Astrocyte (in vitro differentiated cells and primary cell): ENCODE results near the gene IL1B. TPM values are rescaled to one million over a fixed set of nuclear protein-coding genes. Genes with fewer than 3 reads are reported as not detected.

Experiments
- DNase-seq: peaks from one replicate; pipeline ENCODE4 v3.0.0-alpha.2; 2010; ENCODE audit warnings: low read depth
- FAIRE-seq: peaks from 2 replicates; lab custom pipeline; 2011; peaks lifted over from hg19 to GRCh38; lab: Jason Lieb, UNC
- H2AFZ ChIP-seq: 2 replicates; pipeline ENCODE4 v1.6.0; 2012; ENCODE audit warnings: low read depth, low read length, inconsistent platforms
- H3K27ac ChIP-seq: 2 replicates; pipeline ENCODE4 v1.5.1; 2011; ENCODE audit warnings: low read depth, low read length, inconsistent platforms
- H3K27me3 ChIP-seq: 2 replicates; pipeline ENCODE4 v1.6.0; 2011; ENCODE audit warnings: low read length, inconsistent platforms; ENCODE audit not compliant: insufficient read depth
- H3K36me3 ChIP-seq: 2 replicates; pipeline ENCODE4 v1.5.1; 2011; ENCODE audit warnings: low read length, inconsistent platforms; ENCODE audit not compliant: insufficient read depth
- H3K4me1 ChIP-seq: 2 replicates; pipeline ENCODE4 v1.5.1; 2011; ENCODE audit warnings: low read length, inconsistent platforms; ENCODE audit not compliant: insufficient read depth
- H3K4me2 ChIP-seq: 2 replicates; pipeline ENCODE4 v1.6.0; 2012; ENCODE audit warnings: low read length, inconsistent platforms
- H3K4me3 ChIP-seq: 2 replicates; pipeline ENCODE4 v1.5.1; 2011; ENCODE audit warnings: low read depth, mild to moderate bottlenecking, low read length, inconsistent platforms; ENCODE audit not compliant: insufficient read depth
- H3K79me2 ChIP-seq: 2 replicates; pipeline ENCODE4 v1.6.0; 2012; ENCODE audit warnings: mild to moderate bottlenecking, low read length, inconsistent platforms; ENCODE audit not compliant: insufficient read depth
- H3K9ac ChIP-seq: 2 replicates; pipeline ENCODE4 v1.6.0; 2012; ENCODE audit warnings: mild to moderate bottlenecking, low read length, inconsistent platforms
- H3K9me3 ChIP-seq: 2 replicates; pipeline ENCODE4 v1.5.1; 2012; ENCODE audit warnings: low read depth, mild to moderate bottlenecking, low read length, inconsistent platforms; ENCODE audit not compliant: insufficient read depth
- H4K20me1 ChIP-seq: 2 replicates; pipeline ENCODE4 v1.6.0; 2012; ENCODE audit warnings: low read length, inconsistent platforms; ENCODE audit not compliant: insufficient read depth
- H3K27ac Mint-ChIP-seq: one replicate; pipeline ENCODE4 v1.8.0; 2021; ENCODE audit warnings: mild to moderate bottlenecking, mixed read lengths; ENCODE audit not compliant: unreplicated experiment
- H3K27me3 Mint-ChIP-seq: one replicate; pipeline ENCODE4 v1.8.0; 2021; ENCODE audit warnings: low read depth, mixed read lengths; ENCODE audit not compliant: unreplicated experiment
- H3K36me3 Mint-ChIP-seq: one replicate; pipeline ENCODE4 v1.8.0; 2021; ENCODE audit warnings: low read depth, mixed read lengths; ENCODE audit not compliant: unreplicated experiment
- H3K4me1 Mint-ChIP-seq: one replicate; pipeline ENCODE4 v1.8.0; 2021; ENCODE audit warnings: low read depth, mixed read lengths; ENCODE audit not compliant: unreplicated experiment
- H3K4me3 Mint-ChIP-seq: one replicate; pipeline ENCODE4 v1.8.0; 2021; ENCODE audit warnings: mild to moderate bottlenecking, moderate library complexity, mixed read lengths; ENCODE audit not compliant: unreplicated experiment
- H3K9me3 Mint-ChIP-seq: one replicate; pipeline ENCODE4 v1.8.0; 2021; ENCODE audit warnings: mild to moderate bottlenecking, mixed read lengths; ENCODE audit not compliant: unreplicated experiment
- CTCF ChIP-seq: IDR thresholded peaks from 2 replicates; pipeline ENCODE4 v1.5.1; 2011; ENCODE audit warnings: low read depth, mild to moderate bottlenecking, inconsistent platforms, low read length, moderate library complexity; ENCODE audit not compliant: insufficient read depth
- EZH2 ChIP-seq: IDR thresholded peaks from 2 replicates; pipeline ENCODE4 v1.6.1; 2012; ENCODE audit warnings: mild to moderate bottlenecking, low read length, inconsistent platforms; ENCODE audit not compliant: insufficient read depth
- total RNA-seq: library from RNA; stranded (reverse); gene quantifications from 2 replicates; pipeline ENCODE4 v1.2.1, GENCODE V29; 2021

The IL1B gene
- total RNA-seq, 1 donor from 2014 or later, result not detected

DNA sequence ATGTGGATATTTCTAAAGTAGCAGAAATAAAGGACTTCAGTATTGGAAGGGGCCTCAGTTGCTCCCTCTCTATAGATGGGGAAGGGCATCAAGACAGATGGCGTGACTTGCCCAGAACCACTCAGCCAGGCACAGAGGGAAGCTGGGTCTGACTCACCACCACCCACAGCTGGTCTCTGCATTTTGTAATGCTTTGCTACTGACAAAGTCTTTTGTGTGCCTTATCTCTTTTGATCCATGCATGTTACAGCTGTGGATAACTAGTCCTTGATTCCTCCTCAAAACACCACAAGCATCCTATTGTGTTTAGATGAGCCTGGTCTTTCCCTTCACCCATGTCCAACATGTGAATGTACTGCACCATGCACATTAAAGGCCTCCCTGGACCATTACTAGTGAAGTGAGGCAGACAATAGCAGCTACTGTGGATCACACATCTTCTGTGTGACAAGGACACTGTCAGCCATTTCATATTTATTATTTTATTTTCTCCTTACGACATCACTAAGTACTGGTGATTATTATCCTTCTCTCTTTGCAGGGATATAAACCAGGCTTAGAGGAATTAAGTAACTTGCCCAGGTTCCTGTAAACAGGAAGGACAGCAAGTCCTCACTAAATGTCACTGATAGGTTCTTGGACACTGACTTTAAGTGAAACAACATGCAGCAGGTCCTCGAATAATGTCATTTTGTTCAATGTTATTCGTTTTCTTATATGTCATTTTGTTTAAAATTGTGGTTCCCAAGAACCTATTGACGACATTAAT lies 44.8 kb upstream of the IL1B start:
- Histone ChIP-seq H3K27me3 (no peaks in the 10 kb centered on the region), H2AFZ (peak overlapping the region; percentile 11), H4K20me1 (no peaks in the 10 kb centered on the region), H3K9me3 (no peaks in the 10 kb centered on the region), H3K27ac (peak overlapping the region; percentile 91), H3K4me2 (peak overlapping the region; percentile 5), H3K4me3 (no peak overlapping the region), H3K79me2 (no peaks in the 10 kb centered on the region), H3K36me3 (no peaks in the 10 kb centered on the region), H3K4me1 (peaks cover 41% of the 10 kb centered on the region), H3K9ac (peak overlapping the region; percentile 53)
- H3K27me3 Mint-ChIP-seq, result peaks cover 4% of the 10 kb centered on the region
- H3K36me3 Mint-ChIP-seq, result no peaks in the 10 kb centered on the region
- DNase-seq, result peak; percentile 94
- TF ChIP-seq CTCF, result no peak
- no peak for TF ChIP-seq EZH2
- peaks cover 14% of the 10 kb centered on the region for H3K4me1 Mint-ChIP-seq
- H3K4me3 Mint-ChIP-seq, result no peak overlapping the region
- peak; percentile 78 for FAIRE-seq
- H3K27ac Mint-ChIP-seq, result no peak overlapping the region
- peaks cover 2% of the 10 kb centered on the region for H3K9me3 Mint-ChIP-seq

DNA sequence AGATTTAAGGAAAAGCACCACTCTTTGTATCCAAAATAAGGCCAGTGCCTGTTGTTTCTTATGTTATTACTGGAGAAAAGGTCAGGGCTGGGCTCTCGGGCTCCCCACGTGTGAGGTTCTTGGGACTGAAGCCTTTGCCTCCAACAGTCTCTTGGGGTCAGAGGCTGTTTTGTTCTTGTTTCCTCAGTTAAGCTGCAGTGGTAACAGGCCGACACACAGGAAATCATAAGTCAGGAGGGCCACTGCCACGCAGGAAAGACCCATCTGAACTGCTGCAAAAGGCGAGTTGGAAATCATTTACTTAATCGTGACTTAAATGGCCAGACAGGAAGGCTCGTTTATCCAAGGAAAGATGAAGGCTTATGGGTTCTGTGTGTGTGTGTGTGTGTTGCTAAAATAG lies 44.1 kb upstream of the IL1B start:
- Histone ChIP-seq H3K4me1 (peaks cover 41% of the 10 kb centered on the region), H3K27me3 (no peaks in the 10 kb centered on the region), H2AFZ (peak overlapping the region; percentile 5), H3K9ac (peak overlapping the region; percentile 53), H3K4me3 (no peak overlapping the region), H3K27ac (peak overlapping the region; percentile 91), H4K20me1 (no peaks in the 10 kb centered on the region), H3K79me2 (no peaks in the 10 kb centered on the region), H3K4me2 (peak overlapping the region; percentile 42), H3K9me3 (no peaks in the 10 kb centered on the region), H3K36me3 (no peaks in the 10 kb centered on the region)
- Mint-ChIP-seq H3K36me3 (no peaks in the 10 kb centered on the region), H3K9me3 (peaks cover 2% of the 10 kb centered on the region), H3K27ac (no peak overlapping the region), H3K27me3 (peaks cover 1% of the 10 kb centered on the region), H3K4me1 (peaks cover 14% of the 10 kb centered on the region), H3K4me3 (no peak overlapping the region)
- DNase-seq (no peak), FAIRE-seq (no peak)
- TF ChIP-seq EZH2, result no peak
- no peak for TF ChIP-seq CTCF

- Mint-ChIP-seq H3K4me3 (no peak overlapping the region), H3K4me1 (peaks cover 14% of the 10 kb centered on the region), H3K36me3 (no peaks in the 10 kb centered on the region), H3K9me3 (peaks cover 2% of the 10 kb centered on the region), H3K27ac (no peak overlapping the region), H3K27me3 (peaks cover 1% of the 10 kb centered on the region)
- DNase-seq (peak; percentile 76), FAIRE-seq (no peak)
- TF ChIP-seq EZH2 (no peak), CTCF (no peak)
- peak overlapping the region; percentile 53 for H3K9ac ChIP-seq
- peak overlapping the region; percentile 42 for H3K4me2 ChIP-seq
- H3K79me2 ChIP-seq, result no peaks in the 10 kb centered on the region
- H3K36me3 ChIP-seq, result no peaks in the 10 kb centered on the region
- H3K27me3 ChIP-seq, result no peaks in the 10 kb centered on the region
- peak overlapping the region; percentile 91 for H3K27ac ChIP-seq
- H3K4me1 ChIP-seq, result peaks cover 41% of the 10 kb centered on the region
- no peak overlapping the region for H3K4me3 ChIP-seq
- H4K20me1 ChIP-seq, result no peaks in the 10 kb centered on the region
- peak overlapping the region; percentile 48 for H2AFZ ChIP-seq
- no peaks in the 10 kb centered on the region for H3K9me3 ChIP-seq
Observed at GRCh38 chr2:112880091-112880531, 43.5 kb upstream of the IL1B start.
